SIG-M5 treated with dmso at 0.1 percent for 504 hours (cell line): ENCODE measurements around the gene DNM3.
"Not testable (repeated sequence)": the region's sequence is repeated elsewhere in the genome, so short reads cannot be mapped to it uniquely, and the experiment has no call there.

Experiments
- DNase-seq: peaks from one replicate; lab custom pipeline; 2025; ENCODE audit not compliant: unreplicated experiment; lab: John Stamatoyannopoulos, UW

Gene DNM3

DNA sequence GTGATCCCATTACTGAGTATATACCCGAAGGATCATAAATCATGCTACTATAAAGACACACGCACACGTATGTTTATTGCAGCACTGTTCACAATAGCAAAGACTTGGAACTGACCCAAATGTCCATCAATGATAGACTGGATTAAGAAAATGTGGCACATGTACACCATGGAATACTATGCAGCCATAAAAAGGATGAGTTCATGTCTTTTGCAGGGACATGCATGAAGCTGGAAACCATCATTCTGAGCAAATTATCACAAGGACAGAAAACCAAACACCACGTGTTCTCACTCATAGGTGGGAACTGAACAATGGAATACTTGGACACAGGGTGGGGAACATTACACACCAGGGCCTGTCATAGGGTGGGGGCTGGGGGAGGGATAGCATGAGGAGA is 466.2 kb downstream of the DNM3 start:
- DNase-seq, result not testable (repeated sequence)

GRCh38 chr1:172308142-172308541 is 466.8 kb downstream of the DNM3 start:
- DNase-seq, result no peak

DNA sequence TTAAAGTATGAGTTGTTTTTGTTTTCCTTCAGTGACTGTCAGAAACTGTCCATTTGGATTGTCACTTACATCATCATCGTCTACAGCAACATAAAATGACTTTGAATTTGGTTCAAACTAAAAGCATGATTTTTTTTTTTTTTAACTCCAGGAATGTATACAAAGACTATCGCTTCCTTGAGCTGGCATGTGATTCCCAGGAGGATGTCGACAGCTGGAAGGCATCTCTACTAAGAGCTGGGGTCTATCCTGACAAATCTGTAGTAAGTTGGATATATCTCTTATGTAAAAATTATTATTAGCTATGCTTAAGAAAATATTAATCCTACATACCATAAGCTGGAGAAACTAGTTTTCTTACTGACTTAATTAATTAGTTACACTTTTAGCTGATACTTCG is 467.3 kb downstream of the DNM3 start:
- no peak for DNase-seq

DNA sequence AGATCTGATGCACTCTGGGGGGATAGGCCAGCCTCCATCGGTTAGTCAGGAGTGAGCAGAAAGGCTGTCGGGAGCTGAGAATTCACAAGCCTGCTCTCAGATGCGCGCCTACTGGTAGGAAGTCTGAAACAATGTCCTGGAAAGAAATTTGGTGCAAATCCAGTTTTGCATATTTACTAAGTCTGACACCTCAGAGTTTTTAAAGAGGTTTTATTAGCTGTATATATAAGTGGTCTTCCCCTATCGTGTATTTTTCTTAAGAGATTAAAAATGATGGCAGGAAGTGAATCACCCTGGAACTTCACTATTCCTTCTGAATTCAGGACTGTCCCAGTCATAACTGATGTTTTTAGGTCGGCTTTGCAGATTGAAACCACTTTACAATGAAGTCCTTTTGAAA is 479.4 kb downstream of the DNM3 start:
- no peak for DNase-seq

DNA sequence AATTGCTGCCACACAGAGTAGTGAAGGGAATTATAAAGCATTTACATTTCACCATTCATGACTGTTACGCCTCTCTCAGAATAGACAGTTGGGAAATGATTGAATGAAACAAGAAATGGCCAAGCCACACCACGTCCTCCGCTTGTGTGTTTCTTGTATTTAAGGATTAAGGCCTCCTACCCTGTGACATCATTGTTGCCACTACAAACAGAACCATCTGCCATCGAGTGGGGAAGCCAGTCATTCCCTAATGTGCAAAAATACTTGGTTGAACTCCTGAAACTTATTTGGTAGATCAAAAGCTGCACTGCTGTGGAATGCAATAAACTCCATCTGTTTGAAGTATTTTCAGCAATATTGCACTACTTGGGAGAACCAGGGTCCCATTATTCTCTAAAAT is 480.2 kb downstream of the DNM3 start:
- no peak for DNase-seq

GRCh38 chr1:172322219-172323061 is 481.1 kb downstream of the DNM3 start:
- no peak for DNase-seq

DNA sequence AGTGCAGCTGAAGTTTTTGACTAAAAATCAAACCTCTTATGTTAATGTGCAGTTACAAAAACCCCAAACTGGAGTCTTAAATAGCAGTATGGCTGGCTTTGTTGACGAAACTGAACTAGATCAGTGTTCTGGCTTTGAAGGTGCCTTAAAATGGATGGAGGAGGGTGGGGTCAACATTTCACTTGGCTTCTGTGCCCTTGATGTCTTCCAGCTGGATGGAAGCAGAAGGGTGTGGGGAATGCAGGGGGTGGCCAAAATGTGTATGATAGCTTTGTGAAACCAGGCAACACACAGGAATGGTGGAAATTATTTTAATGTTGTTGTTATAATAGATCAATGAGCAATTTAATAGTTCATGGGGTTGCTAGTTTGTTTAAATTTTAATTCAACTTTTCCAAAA is 482.4 kb downstream of the DNM3 start:
- DNase-seq, result no peak

GRCh38 chr1:172324086-172324485 is 482.8 kb downstream of the DNM3 start:
- DNase-seq, result no peak

DNA sequence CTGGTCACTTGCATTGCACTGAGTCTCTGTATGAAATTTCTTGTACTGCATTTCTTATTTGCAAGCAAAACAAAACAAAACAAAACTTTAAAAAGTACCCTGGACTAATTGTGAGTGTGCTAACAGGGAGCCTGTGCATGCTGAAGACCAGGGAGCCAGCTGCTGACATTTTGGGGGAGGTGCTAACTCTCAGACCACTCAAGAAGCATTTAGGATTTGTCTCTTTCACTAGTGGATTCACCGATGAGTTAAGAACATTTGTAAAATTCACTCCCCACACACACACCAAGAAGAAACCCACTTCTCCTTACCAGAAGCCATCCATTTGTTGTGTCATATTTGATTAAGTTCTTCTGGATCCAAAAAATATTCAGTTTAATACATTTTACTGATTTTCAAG is 483.5 kb downstream of the DNM3 start:
- no peak for DNase-seq

GRCh38 chr1:172325531-172325930 is 484.2 kb downstream of the DNM3 start:
- DNase-seq, result peak; percentile 60

DNA sequence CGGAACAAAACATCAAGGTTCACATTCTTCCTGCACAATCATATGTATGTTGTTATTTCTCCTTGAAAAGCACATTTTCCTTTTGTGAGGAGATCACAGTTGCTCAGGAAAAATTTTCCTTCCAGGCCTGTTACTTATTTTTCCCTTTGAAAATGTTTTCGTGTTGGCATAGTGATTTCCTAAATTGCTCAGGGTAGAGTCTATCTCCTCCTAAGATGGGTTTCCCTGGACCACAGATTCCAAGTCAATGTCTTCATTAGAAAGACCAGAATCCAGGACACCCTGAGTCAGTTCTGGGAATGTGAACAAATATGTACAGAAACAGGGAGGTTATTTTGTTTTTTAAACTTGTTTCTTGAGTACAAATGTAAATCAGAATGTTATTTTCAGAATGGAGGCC is 484.8 kb downstream of the DNM3 start:
- no peak for DNase-seq

GRCh38 chr1:172328266-172328665 is 487.0 kb downstream of the DNM3 start:
- no peak for DNase-seq

DNA sequence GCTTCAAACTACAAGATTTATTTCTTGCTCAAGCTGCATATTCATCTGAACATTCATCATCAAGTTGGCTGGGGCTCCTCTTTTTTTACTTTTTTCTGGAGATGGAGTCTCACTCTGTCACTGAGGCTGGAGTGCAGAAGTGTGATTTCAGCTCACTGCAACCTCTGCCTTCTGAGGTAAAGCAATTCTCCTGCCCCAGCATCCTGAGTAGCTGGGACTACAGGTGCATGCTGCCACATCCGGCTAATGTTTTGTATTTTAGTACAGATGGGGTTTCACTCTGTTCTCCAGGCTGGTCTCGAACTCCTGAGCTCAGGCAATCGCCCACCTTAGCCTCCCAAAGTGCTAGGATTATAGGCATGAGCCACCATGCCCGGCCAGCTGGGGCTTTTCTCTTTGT is 490.9 kb downstream of the DNM3 start:
- no peak for DNase-seq

- no peak for DNase-seq
These were observed 494.1 kb downstream of the DNM3 start for GRCh38 chr1:172335377-172335776.

- DNase-seq, result no peak
These were observed 497.0 kb downstream of the DNM3 start for GRCh38 chr1:172338295-172338735.

DNA sequence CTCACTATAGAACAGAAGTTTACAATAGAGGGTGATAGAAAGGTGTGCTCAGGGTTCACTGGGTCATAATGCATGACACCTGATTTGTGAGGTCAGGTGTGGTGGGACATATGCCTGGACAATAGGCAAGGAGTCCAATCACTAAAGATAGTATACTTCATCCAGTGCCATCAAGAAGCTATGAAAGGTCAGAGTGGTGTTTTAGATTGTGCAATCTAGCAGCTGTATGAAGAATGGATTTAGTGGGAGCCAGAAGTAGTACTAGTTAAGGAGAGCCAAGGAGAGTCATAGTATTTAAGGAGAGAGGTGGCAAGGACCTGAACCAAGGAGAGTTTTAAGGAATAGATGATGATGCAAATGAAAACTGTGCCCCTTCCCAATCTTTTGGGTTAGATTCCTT is 498.5 kb downstream of the DNM3 start:
- no peak for DNase-seq

GRCh38 chr1:172340520-172340919 is 499.2 kb downstream of the DNM3 start:
- DNase-seq, result no peak

GRCh38 chr1:172341697-172342096 is 500.4 kb downstream of the DNM3 start:
- no peak for DNase-seq

DNA sequence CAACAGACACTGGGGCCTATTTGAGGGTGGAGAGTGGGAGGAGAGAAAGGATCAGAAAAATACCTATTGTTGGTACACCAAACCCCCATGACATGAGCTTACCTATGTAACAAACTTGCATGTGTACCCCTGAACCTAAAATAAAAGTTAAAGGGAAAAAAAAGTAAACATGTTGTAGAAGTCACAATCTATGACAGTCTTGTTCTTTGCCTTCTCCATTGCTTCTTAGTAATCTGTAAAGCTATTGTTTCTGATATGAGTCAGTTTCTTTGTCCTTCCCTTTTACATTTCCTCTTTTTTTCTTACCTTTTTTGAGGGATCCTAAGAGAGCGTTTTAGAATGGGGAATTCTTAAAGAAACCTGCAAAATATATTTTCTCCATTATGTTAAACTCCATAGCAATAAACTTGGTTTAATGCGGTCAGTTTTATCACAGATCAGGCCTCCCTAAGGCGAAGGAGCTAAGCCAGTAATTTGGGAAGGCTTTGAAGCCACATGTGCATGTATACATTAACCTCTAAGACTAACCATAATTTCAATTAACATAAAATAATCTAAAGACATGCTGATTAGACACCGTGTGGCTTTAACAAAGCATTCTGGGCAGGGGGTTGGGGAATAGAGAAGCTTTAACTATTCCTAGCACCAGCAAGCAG is 501.4 kb downstream of the DNM3 start:
- DNase-seq, result peak; percentile 25

- DNase-seq, result peak; percentile 13
These were observed 502.2 kb downstream of the DNM3 start for GRCh38 chr1:172343240-172344160.

GRCh38 chr1:172344444-172344843 is 503.1 kb downstream of the DNM3 start:
- DNase-seq, result no peak
